NCI-H526 (cell line): ENCODE data around the gene PPP1R14B.

ENCODE experiments used
- DNase-seq, 2 experiments: peaks; one replicate each; lab custom pipeline; 2025; lab: John Stamatoyannopoulos, UW

PPP1R14B gene

GRCh38 chr11:64210301-64211020 is 36.3 kb downstream of the PPP1R14B start:
- no peak for DNase-seq

- DNase-seq = no peak
Measured at GRCh38 chr11:64209563-64209843, 37.2 kb downstream of the PPP1R14B start.

DNA sequence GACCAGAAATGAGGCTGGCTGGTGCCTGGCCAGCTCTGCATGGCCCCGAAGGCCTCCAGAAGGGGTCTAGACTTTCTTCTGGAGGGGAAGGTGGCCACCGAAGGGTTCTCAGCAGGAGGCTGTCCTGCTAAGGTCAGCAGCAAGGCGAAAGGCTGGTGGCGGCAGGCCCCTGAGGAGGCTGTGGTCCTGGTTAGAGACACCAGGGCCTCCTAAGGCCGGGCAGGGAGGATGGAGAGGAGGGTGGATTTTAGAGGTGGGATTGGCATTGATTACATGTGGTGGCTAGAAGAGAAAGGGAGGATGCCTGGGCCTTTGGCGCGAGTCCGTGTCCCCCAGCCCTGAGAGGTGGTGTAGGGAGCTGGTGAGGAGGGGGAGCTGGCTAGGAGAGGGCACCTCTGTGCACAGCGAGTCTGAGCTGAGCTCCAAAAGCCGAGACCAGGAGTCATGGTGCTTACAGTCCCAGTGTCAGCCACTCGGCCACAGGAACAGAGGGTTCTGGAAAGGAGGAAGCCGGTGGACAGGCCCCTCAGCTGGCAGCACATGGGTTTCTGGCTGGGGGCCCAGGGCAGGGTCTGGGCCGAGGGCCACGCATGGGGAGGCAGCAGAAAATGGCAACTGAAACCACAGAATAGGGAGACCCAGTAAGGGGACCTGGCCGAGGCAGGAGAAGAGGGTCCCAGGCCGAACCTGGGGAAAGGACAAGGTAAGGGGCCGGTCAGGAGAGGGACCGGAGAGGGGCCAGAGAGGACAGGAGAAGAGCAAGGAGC is 37.8 kb downstream of the PPP1R14B start:
- DNase-seq = no peak

DNA sequence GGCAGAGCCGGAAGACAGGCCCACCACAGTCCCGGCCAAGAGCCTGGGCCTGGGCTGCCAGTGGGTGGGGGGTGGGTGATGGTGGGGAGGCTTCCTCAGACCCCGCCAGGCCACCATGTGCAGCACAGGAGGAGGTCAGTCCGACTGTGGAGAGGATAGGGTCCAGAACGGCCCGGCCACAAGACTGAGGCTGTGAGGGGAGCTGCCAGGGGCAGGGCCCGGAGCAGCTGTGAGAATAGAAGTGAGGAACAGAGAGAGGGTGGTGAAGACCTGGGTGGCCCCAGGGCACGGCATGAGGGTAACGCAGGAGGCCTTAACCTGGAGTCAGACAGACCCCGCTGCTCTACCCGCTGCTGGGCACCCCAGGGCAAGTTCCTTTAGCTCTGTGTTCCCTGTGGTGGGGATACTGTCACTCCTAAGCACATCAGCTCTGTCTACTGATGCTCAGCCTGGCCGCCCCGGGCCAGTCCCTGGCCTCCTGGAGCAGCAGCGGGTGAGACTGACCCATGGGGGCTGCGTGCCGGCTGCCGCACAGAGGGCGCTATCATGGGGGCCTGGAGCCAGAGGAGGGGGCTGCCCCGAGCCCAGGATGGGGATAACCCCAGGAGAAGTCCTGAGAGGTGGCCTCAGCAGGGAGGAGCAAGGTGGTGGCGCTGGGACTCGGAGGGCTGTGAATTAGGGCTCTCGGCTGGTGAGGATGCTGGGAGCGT is 38.5 kb downstream of the PPP1R14B start:
- DNase-seq = no peak

DNA sequence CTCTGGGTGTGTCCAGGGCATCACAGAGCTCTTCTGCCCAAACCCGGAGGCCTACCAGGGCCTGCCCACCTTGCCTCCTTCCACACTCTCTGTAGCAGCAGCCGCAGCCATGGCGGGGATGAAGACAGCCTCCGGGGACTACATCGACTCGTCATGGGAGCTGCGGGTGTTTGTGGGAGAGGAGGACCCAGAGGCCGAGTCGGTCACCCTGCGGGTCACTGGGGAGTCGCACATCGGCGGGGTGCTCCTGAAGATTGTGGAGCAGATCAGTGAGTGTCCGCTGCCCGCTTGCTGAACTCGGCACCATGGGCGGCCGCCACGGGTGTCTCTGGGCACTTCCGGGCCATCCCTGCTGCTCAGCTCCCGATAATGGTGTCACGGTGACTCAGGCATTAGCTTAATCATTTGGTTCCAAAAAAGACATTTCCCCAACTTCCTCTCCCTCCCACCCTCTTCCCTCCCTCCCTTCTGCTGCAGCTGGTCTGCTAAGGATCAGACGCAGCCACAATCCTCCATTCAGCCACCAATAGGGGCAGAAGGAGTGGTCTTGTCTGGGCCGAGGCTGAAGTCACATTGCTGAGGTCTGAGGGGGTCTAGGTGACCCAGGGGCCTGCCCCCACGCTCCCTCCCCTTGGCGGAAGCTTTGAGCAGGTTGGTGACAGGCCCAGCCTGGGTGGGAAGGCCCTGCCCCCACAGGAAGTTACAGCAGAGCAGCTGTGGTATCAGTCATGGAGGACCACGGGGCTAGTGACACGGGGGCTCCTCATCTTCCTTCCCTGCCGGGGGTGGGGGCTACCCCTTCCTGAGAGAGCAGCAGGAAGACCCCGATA is 39.3 kb downstream of the PPP1R14B start:
- DNase-seq = no peak

DNA sequence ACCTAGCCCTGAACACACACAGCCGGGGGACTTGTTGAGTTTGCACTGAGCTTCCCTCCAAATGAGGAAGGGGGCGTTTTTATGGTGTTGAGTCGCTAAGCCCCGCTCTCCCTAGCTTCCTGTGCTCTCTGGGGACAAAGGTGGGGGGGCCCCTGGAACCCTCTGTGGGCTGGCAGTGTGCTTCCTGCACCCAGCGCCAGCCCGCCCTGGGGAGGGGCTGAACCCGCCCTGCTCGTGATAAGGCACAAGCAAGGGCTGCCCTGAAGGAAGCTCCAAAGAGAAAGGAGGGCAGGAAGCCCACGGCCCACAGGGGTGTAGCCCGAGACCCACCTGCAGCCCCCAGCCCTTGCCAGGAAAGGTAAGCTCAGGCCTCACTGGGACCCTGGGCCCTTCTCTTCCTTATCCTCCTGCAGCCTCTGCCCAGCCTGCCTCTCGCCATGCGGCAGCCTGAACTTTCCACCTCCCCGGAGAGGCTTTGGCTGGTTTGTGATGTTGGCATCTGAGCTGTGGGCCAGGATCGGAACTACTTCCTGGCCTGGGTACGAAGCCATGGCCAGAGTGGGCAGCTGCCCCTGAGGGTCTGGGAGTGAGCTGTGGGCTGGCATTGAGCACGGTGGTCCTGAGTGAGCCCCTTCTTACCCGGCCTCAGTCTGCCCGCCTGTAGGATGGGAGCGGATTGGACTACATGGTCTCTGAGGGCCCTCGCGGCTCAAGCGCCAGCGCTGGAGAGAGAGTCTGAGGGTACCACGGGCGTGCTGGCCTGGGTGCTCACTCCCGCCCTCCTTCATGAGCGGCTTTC is 40.1 kb downstream of the PPP1R14B start, which contains the start of gene FERMT3:
Gene FERMT3 (plus strand): TSS at position 265 of the 799 bp plus-strand sequence. CDS start 644 bp downstream, outside the sequence.
- DNase-seq = no peak

DNA sequence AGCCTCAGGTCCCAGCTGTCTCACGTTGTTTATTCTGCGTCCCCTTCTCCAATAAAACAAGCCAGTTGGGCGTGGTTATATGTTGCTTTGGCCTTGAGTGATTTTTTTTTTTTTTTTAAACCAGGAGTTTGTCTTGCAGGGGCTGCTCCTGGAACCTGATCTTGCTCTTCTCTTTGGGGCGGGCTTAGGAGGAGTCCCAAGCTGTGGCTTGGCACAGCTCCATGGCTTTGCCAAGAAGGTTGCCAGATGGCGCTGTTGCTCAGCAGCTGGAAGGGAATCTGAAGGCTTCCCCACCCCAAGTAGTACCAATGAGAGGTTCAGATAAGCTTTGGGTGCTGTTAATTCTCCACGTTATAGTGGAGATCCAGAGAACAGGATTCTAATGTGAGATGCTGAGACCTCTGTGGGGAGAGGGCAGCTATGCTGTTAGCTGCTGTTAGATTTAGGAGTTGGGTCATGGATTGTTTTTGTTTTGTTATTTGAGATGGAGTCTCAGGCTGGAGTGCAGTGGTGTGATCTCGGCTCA is 42.2 kb downstream of the PPP1R14B start:
- DNase-seq = peak; percentile 67 to 86

DNA sequence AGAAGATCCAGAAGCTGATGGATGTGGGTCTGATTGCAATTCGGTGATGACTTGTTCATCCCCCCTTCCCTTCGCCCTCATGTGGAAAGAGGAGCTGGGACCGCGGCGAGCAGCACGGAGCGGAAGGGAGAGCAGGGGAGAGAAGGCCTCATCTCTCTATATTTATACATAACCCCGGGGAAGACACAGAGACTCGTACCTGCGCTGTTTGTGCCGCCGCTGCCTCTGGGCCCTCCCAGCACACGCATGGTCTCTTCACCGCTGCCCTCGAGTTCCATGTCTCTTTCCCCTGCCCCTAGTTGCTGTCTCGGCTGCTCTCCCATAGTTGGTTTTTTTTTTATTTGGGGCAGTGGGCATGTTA is 42.7 kb downstream of the PPP1R14B start:
- DNase-seq = no peak

DNA sequence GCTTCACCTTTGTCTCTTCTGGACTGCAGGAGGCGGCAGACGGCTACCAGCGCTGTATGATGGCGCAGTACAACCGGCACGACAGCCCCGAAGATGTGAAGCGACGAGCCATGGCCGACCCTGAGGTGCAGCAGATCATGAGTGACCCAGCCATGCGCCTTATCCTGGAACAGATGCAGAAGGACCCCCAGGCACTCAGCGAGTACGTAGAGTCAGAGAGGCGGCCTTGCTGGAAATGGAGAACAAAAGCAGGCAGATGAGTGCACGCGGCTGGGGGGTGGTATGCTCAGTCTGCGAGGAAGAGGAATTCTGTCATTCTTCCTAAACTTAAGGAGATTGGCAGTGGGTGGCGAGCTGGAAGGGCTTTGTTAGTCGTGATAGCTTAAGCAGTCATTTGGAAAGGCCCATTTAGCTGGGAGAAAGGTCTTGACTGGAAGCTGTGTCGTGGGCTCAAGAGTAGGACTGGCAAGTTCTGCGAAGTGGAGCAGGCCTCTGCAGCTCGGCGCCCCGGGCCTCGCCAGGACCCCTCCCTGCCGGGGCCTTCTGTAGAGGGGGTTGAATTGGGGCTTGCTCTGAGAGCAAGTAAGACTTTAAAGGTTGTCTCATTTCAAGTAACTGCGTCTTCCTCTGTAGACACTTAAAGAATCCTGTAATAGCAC is 43.2 kb downstream of the PPP1R14B start:
- DNase-seq = no peak

DNA sequence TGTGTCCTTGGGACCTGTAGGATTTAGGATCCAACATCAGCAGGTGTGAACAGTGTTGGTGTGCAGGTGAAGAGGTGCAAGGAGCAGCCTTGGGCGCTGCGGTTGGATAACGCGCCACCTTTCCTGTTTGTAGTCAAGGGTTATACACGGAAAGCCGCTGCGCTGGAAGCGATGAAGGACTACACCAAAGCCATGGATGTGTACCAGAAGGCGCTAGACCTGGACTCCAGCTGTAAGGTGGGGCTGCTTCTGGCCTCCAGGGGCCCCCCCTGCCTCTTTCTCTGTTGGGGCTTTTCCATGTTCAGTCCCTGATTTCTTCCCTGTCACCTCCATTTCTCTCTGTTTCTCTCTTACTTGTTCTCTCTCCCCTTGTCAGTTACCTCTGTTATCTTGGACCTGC is 43.8 kb downstream of the PPP1R14B start:
- DNase-seq = no peak

DNA sequence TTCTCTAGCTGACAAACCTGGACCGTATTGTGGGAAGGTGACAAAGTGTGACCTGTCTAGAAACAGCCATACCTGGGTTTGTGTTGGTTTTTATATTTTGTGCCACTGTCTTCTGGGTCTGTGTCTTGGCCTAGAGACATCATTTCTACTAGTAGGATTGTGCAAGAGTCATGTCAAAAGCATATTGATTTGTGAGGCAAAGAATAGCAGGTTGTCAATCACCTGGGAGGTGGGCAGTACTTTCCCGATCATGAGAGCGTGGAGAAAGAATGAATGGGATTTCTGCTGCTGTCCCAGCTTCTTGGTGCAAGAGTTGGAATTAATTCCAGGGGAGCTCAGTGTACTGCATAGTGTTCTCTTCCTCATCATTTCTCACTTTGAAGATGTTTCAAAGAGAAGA is 45.2 kb downstream of the PPP1R14B start:
- no peak for DNase-seq

DNA sequence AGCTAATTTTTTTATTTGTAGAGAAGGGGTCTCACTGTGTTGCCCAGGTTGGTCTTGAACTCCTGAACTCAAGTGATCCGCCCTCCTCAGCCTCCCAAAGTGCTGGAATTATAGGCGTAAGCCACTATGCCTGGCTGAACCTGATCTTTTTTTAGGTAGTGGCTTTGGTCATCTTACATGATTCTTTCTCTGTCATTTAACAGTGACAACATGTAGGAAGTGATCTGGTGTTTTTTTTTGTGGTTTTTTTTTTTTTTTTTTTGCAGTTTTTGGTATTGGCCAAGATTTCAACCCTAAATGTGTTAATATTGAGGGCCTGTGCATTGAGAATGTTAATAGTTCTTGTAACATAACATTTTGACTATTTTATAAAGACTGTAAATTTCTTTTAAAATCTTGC is 48.2 kb downstream of the PPP1R14B start:
- no peak for DNase-seq

DNA sequence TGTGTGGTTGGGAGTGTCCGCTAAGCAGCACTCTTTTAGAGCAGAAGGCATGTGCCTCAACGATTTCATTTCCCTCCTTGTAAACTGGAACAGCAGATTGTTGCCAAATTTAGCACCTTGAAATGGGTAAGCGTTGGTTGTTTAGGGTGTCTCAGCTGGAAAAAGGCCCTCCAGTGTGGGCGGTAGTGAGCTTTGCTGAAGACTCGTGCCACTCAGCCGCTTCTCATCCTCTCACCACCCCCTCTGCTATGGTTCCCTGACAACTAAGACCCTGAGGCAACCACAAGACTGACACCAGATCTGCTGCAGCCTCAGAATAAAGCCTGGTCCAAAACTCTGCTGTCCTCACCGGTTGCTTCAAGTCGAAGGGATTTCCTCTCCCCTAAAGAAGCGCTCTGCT is 50.1 kb downstream of the PPP1R14B start:
- DNase-seq = no peak
